Measurements from ENCODE around the gene PTPRF. TPM values are rescaled to one million over a fixed set of nuclear protein-coding genes. Genes with fewer than 3 reads are reported as not detected.

PTPRF gene
- total and polyA plus RNA-seq, 10 donors: 2.7 to 25.0 (median 10.8) TPM

DNA sequence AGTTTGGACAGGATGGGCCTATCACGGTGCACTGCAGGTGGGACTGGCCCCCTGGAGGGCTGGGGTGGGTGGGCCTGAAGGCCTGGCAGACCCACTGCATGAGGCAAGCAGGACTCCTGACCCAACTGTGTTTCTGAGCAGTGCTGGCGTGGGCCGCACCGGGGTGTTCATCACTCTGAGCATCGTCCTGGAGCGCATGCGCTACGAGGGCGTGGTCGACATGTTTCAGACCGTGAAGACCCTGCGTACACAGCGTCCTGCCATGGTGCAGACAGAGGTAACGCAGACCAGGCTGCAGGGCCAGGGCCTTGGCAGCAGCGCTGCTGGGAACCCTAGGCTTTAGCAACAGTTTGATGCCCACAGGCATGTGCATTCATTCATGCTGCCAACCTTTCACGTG, 90.3 kb downstream of the PTPRF start:
- H3K4me1 ChIP-seq: no peaks in the 10 kb centered on the region
- peaks cover 0 to 33% (median 2%) of the 10 kb centered on the region in 6 donors for H3K36me3 ChIP-seq
- H3K27ac ChIP-seq: no peak overlapping the region
- no peak overlapping the region for H3K4me3 ChIP-seq
- no peaks in the 10 kb centered on the region for H3K9me3 ChIP-seq
- 80 to 96% (median 94%) methylated on average over 10 to 16 of the region's 16 CpGs for WGBS, 5 donors
- no peak for TF ChIP-seq POLR2A (IDR thresholded peaks at IDR 0.05)
- no peak for TF ChIP-seq CTCF (IDR thresholded peaks at IDR 0.05 in 8 of 11, conservative IDR thresholded peaks at IDR 0.05 in 3 of 11)
- no peak for TF ChIP-seq POLR2AphosphoS5 (IDR thresholded peaks at IDR 0.05)
- no peaks in the 10 kb centered on the region for H3K27me3 ChIP-seq (replicated peaks in 1 of 7)
- intact Hi-C loops (cut with DNase I; ENCODE audit: low total_unique reads): no loop called here
- DNase-seq: peak; percentile 59

- Histone ChIP-seq H3K9me3 (no peaks in the 10 kb centered on the region), H3K36me3 (peaks cover 0 to 33% (median 2%) of the 10 kb centered on the region in 6 donors), H3K27ac (no peak overlapping the region), H3K4me1 (no peaks in the 10 kb centered on the region), H3K4me3 (no peak overlapping the region), H3K27me3 (replicated peaks in 1 of 7) (no peaks in the 10 kb centered on the region)
- TF ChIP-seq CTCF (IDR thresholded peaks at IDR 0.05 in 8 of 11, conservative IDR thresholded peaks at IDR 0.05 in 3 of 11): no peak
- TF ChIP-seq POLR2AphosphoS5 (IDR thresholded peaks at IDR 0.05): no peak
- TF ChIP-seq POLR2A (IDR thresholded peaks at IDR 0.05): no peak
- WGBS, 5 donors: 78 to 95% (median 86%) methylated on average over 3 of the region's 3 CpGs
- DNase-seq: no peak
- intact Hi-C loops (cut with DNase I; ENCODE audit: low total_unique reads): no loop called here
Observed at GRCh38 chr1:43621386-43621785, 90.7 kb downstream of the PTPRF start.

DNA sequence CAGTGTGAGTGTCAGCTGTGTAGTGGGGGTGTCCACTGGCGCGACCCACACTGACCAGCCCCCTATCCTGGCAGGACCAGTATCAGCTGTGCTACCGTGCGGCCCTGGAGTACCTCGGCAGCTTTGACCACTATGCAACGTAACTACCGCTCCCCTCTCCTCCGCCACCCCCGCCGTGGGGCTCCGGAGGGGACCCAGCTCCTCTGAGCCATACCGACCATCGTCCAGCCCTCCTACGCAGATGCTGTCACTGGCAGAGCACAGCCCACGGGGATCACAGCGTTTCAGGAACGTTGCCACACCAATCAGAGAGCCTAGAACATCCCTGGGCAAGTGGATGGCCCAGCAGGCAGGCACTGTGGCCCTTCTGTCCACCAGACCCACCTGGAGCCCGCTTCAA, 91.2 kb downstream of the PTPRF start:
- Histone ChIP-seq H3K4me1 (no peaks in the 10 kb centered on the region), H3K4me3 (no peak overlapping the region), H3K27me3 (replicated peaks in 1 of 7) (no peaks in the 10 kb centered on the region), H3K27ac (no peak overlapping the region), H3K36me3 (peaks cover 0 to 33% (median 2%) of the 10 kb centered on the region in 6 donors), H3K9me3 (no peaks in the 10 kb centered on the region)
- peak; percentile 43 for DNase-seq
- intact Hi-C loops (cut with DNase I; ENCODE audit: low total_unique reads): no loop called here
- TF ChIP-seq CTCF (IDR thresholded peaks at IDR 0.05 in 8 of 11, conservative IDR thresholded peaks at IDR 0.05 in 3 of 11): no peak
- TF ChIP-seq POLR2AphosphoS5 (IDR thresholded peaks at IDR 0.05): no peak
- WGBS, 5 donors: 73 to 95% (median 89%) methylated on average over 5 to 18 of the region's 18 CpGs

GRCh38 chr1:43622471-43622870, 91.8 kb downstream of the PTPRF start:
- Histone ChIP-seq H3K36me3 (peaks cover 0 to 33% (median 2%) of the 10 kb centered on the region in 6 donors), H3K4me1 (no peaks in the 10 kb centered on the region), H3K4me3 (no peak overlapping the region), H3K27me3 (replicated peaks in 1 of 7) (no peaks in the 10 kb centered on the region), H3K27ac (no peak overlapping the region), H3K9me3 (no peaks in the 10 kb centered on the region)
- peak; percentile 6 for DNase-seq
- WGBS, 5 donors: 77 to 82% (median 81%) methylated on average over 10 of the region's 10 CpGs
- no peak for TF ChIP-seq POLR2A (IDR thresholded peaks at IDR 0.05)
- TF ChIP-seq CTCF (IDR thresholded peaks at IDR 0.05 in 8 of 11, conservative IDR thresholded peaks at IDR 0.05 in 3 of 11): no peak
- TF ChIP-seq POLR2AphosphoS5 (IDR thresholded peaks at IDR 0.05): no peak
- intact Hi-C loops (cut with DNase I; ENCODE audit: low total_unique reads): no loop called here

Data from spleen (tissue), 11 donors.